Common myeloid progenitor, CD34-positive (primary cell): Measurements from ENCODE around the gene PRR29. TPM values are rescaled to one million over a fixed set of nuclear protein-coding genes. Genes with fewer than 3 reads are reported as not detected.

ENCODE experiments used
- CTCF ChIA-PET: fragments of 350-600 bp; sonication (Branson Sonifier 250); formaldehyde crosslinking; loops from one replicate; lab custom pipeline; 2021; ENCODE audit warnings: antibody characterized with exemption; lab: Charles Lee
- POLR2A ChIA-PET: fragments of 350-600 bp; sonication (Branson Sonifier 250); formaldehyde crosslinking; loops from one replicate; lab custom pipeline; 2021; ENCODE audit warnings: antibody characterized with exemption; lab: Charles Lee
- DNase-seq, 3 donors: peaks; one replicate each; pipeline versions ENCODE4 v3.0.0 to v3.0.0-alpha.2; 2013
- H3K27ac ChIP-seq, 2 experiments: 1 replicate in 1 of 2; 2 replicates in 1 of 2; pipeline ENCODE4 v1.7.0; 2013; ENCODE audit warnings: inconsistent platforms in 2 of 2, low read length in 2 of 2, mild to moderate bottlenecking in 2 of 2, low read depth in 1 of 2, moderate library complexity in 1 of 2; ENCODE audit not compliant: severe bottlenecking in 2 of 2, insufficient read depth in 1 of 2, poor library complexity in 1 of 2
- H3K27me3 ChIP-seq, 5 experiments: replicated peaks in 2 of 5; 1 replicate in 3 of 5; 2 replicates in 2 of 5; pipeline versions ENCODE4 v1.6.1 to v1.7.0; 2013; ENCODE audit warnings: low read length in 4 of 5, mild to moderate bottlenecking in 2 of 5, moderate library complexity in 2 of 5, inconsistent platforms in 1 of 5; ENCODE audit not compliant: insufficient read depth in 5 of 5, control insufficient read depth in 4 of 5
- H3K36me3 ChIP-seq, 4 experiments: 1 replicate in 2 of 4; 2 replicates in 2 of 4; pipeline versions ENCODE4 v1.6.1 to v1.7.0; 2013; ENCODE audit warnings: low read length in 3 of 4, control low read depth in 1 of 4, mild to moderate bottlenecking in 1 of 4; ENCODE audit not compliant: control insufficient read depth in 4 of 4, insufficient read depth in 4 of 4
- H3K4me1 ChIP-seq, 4 experiments: 1 replicate in 3 of 4; 2 replicates in 1 of 4; pipeline versions ENCODE4 v1.6.1 to v1.7.1; 2013; ENCODE audit warnings: low read length in 3 of 4, mild to moderate bottlenecking in 3 of 4, control low read depth in 1 of 4, inconsistent platforms in 1 of 4, moderate library complexity in 1 of 4; ENCODE audit not compliant: control insufficient read depth in 4 of 4, insufficient read depth in 4 of 4; ENCODE audit errors: control extremely low read depth in 1 of 4
- H3K4me3 ChIP-seq, 7 experiments: 1 replicate in 4 of 7; 2 replicates in 3 of 7; pipeline versions ENCODE4 v1.5.1 to v1.7.0; 2013; ENCODE audit warnings: mild to moderate bottlenecking in 7 of 7, low read length in 6 of 7, moderate library complexity in 6 of 7, inconsistent platforms in 2 of 7, low read depth in 2 of 7, control low read depth in 1 of 7; ENCODE audit not compliant: insufficient read depth in 4 of 7, control insufficient read depth in 1 of 7; ENCODE audit errors: extremely low read depth in 1 of 7
- H3K9me3 ChIP-seq, 5 experiments: 1 replicate in 4 of 5; 2 replicates in 1 of 5; pipeline versions ENCODE4 v1.6.1 to v1.7.1; 2013; ENCODE audit warnings: low read length in 4 of 5, mild to moderate bottlenecking in 2 of 5, inconsistent platforms in 1 of 5, low read depth in 1 of 5, moderate library complexity in 1 of 5; ENCODE audit not compliant: control insufficient read depth in 4 of 5, insufficient read depth in 2 of 5; ENCODE audit errors: control extremely low read depth in 1 of 5
- WGBS: methylation state at CpG from one replicate; pipeline ENCODE4 v1.1.5; 2013; ENCODE audit not compliant: insufficient coverage; 5-methylcytosine and 5-hydroxymethylcytosine counted together
- polyA plus RNA-seq: library from polyadenylated mRNA; unstranded; fragments of 120-200 nt; gene quantifications from one replicate; pipeline ENCODE4 v1.2.1, GENCODE V29; 2013

PRR29 gene
- polyA plus RNA-seq = 7.7 TPM

GRCh38 chr17:63998050-63998720 is at the start of gene PRR29:
Gene PRR29 (plus strand): TSS chr17:63998351. CDS start chr17:63998365, 14 bp downstream.
- POLR2A ChIA-PET = interaction anchor here (1.5 to 1.6 kb wide), 2 partner anchors 22 to 27 kb away, joined by 5 to 7 read pairs; partner anchors contain the start of gene ICAM2
- Histone ChIP-seq H3K27ac (no peak within 1 kb of the TSS), H3K27me3 (no peaks in the 10 kb centered on the region)

GRCh38 chr17:63948521-63948920 is 49.6 kb upstream of the PRR29 start:
- ChIA-PET CTCF (interaction anchor here (1.0 to 2.6 kb wide), 5 partner anchors 17 to 68 kb away, joined by 3 to 10 read pairs (median 3); partner anchors contain the start of gene CD79B), POLR2A (no interaction called here)
- no peak overlapping the region for H3K27ac ChIP-seq
- H3K4me1 ChIP-seq = peaks cover under 1 to 47% (median 32%) of the 10 kb centered on the region in 4 experiments
- no peak overlapping the region for H3K4me3 ChIP-seq
- WGBS = 90% methylated on average over 5 of the region's 9 CpGs
- DNase-seq = no peak
- H3K27me3 ChIP-seq = no peaks in the 10 kb centered on the region
- H3K9me3 ChIP-seq = no peaks in the 10 kb centered on the region
- H3K36me3 ChIP-seq = no peaks in the 10 kb centered on the region

More at GRCh38 chr17:63998050-63998720, at the start of gene PRR29:
- Histone ChIP-seq H3K9me3 (no peaks in the 10 kb centered on the region), H3K36me3 (peaks cover 2 to 19% (median 8%) of the 10 kb centered on the region in 4 experiments), H3K4me3 (peak within 1 kb of the TSS; percentile 54 to 90 (median 80)), H3K4me1 (peaks cover 0 to 35% (median 21%) of the 10 kb centered on the region in 4 experiments)
- CTCF ChIA-PET = interaction anchor here (2.4 to 13.9 kb wide), 3 partner anchors 19 to 48 kb away, joined by 9 to 230 read pairs (median 25); partner anchors contain the start of gene ICAM2
- peak; percentile 65 to 73 (median 71) for DNase-seq
- WGBS = under 1% methylated on average over 29 of the region's 43 CpGs

GRCh38 chr17:63949576-63950250 is 48.4 kb upstream of the PRR29 start:
- no peaks in the 10 kb centered on the region for H3K9me3 ChIP-seq
- WGBS = 88% methylated on average over 9 of the region's 18 CpGs
- no peaks in the 10 kb centered on the region for H3K27me3 ChIP-seq
- H3K27ac ChIP-seq = no peak overlapping the region
- ChIA-PET POLR2A (no interaction called here), CTCF (interaction anchor here (0.7 to 2.9 kb wide), 15 partner anchors 10 to 67 kb away, joined by 3 to 10 read pairs (median 3); partner anchors contain the start of genes CD79B and PRR29)
- no peak overlapping the region for H3K4me3 ChIP-seq
- no peaks in the 10 kb centered on the region for H3K36me3 ChIP-seq
- peaks cover 3 to 59% (median 44%) of the 10 kb centered on the region in 4 experiments for H3K4me1 ChIP-seq
- DNase-seq = no peak

DNA sequence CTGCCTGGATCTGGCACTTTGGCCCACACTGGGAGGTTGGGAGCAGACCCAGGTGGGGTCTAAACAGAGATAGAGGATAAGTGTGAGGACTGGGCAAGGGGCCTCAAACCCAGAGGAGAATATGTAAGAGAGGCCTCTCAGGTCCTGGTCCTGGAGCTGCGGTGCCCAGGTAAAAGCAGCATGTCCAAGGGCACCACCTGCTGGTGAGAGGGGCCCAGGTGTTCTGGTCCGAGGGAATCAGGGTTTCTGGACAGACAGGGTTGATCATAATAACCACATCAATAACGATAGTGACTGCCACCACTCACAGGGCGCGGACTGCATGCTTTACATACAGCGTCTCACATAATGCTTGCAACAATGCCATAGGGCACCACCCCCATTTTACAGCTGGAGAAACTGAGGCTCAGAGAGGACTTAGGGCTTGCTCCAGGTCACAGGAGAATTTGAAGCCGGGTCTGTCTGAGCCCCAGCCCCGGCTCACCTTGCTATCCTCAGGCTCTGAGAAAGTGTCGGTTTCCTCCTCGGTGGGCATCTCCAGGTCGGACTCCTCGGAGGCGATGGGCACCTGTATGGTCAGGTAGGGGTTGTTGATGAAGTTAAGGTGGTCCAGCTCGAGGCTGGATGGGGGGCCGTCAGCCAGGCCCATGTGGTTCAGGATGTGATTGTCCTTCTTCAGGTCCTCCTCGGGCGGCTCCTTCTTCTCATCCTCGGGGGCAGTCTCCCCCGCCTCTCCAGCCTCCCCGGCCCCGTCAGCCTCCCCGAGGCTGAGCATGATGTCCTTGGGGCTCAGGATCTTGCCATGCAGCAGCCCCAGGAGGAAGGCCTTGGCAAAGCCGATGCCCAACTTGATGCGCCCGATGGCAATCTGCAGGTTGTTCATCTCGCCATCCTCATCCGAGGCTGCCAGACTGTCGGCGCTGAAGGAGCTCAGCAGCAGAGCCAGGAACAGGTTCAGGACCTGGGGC is 46.9 kb upstream of the PRR29 start:
- Histone ChIP-seq H3K4me3 (no peak overlapping the region), H3K4me1 (peaks cover 3 to 62% (median 41%) of the 10 kb centered on the region in 4 experiments), H3K27me3 (no peaks in the 10 kb centered on the region), H3K36me3 (no peaks in the 10 kb centered on the region), H3K27ac (no peak overlapping the region), H3K9me3 (no peaks in the 10 kb centered on the region)
- DNase-seq = no peak
- POLR2A ChIA-PET = no interaction called here
- CTCF ChIA-PET = interaction anchor here (0.6 to 3.8 kb wide), 16 partner anchors 11 to 163 kb away, joined by 3 to 14 read pairs (median 4); partner anchors contain the start of genes CD79B, GH1, ICAM2 and PRR29
- 98% methylated on average over 15 of the region's 29 CpGs for WGBS

DNA sequence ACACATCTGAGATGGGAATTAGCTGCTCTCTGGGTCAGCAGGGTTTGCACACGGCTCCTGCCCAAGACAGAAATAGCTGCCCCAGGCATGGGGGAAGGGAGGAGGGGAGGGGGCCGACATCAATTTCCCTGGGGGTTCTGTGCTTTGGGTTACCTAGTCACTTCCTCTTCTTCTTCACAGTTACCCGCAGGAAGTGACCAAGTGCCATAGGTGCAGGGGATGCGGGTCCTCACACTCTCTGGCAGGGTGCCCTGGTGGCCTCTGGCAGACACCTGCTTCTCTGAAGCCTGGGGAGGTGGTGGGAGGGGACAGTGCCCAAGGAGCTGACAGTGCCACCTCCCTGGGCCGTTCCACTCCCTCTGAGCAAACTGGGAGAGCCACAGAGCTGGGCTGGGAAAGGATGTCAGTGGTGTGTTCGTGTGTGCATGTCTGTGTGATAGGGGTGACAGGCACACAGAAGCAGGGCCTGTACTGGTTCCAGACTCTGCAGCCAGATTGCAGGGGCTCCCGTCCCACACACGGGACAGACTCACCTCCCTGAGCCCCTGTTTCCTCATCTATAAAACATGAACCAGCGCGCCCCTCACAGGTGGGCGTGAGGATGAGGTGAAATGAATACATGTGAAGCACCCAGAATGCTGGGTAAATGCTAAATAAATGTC is 43.6 kb upstream of the PRR29 start:
- CTCF ChIA-PET = interaction anchor here (0.8 to 3.1 kb wide), 13 partner anchors 8 to 74 kb away, joined by 3 to 14 read pairs (median 3); partner anchors contain the start of genes CD79B and ICAM2
- peak overlapping the region in 1 of 2 experiments; percentile 60 for H3K27ac ChIP-seq
- H3K4me1 ChIP-seq = peaks cover 3 to 40% (median 29%) of the 10 kb centered on the region in 4 experiments
- peak; percentile 67 to 94 (median 90) for DNase-seq
- no peaks in the 10 kb centered on the region for H3K9me3 ChIP-seq
- WGBS = 37% methylated on average over 7 of the region's 11 CpGs
- H3K27me3 ChIP-seq = no peaks in the 10 kb centered on the region
- H3K4me3 ChIP-seq = peak overlapping the region in 2 of 7 experiments; percentile 19 to 38
- H3K36me3 ChIP-seq = no peaks in the 10 kb centered on the region
- POLR2A ChIA-PET = interaction anchor here (0.6 to 1.0 kb wide), 4 partner anchors 19 to 131 kb away, joined by 3 to 4 read pairs (median 3); no protein-coding TSS in a partner anchor

DNA sequence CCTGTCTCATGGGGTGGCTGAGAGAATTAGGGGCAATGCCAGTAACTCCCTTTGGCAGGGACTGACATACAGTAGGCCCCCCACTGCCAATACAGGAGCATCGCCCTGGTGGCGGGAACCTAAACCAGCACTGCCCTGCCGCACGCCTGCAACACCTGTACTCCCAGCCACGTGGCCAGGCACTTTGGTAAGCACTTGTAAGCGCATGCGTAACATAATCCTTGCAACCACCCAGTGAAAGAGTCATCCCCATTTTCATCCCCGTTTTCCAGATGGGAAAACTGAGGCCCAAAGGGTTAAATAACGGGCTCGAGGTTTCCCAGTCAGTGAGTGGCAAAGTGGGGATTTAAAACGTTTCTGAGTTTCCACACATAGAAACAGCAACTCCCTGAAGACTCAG is 42.9 kb upstream of the PRR29 start:
- Histone ChIP-seq H3K36me3 (no peaks in the 10 kb centered on the region), H3K9me3 (no peaks in the 10 kb centered on the region), H3K4me1 (peaks cover 3 to 38% (median 30%) of the 10 kb centered on the region in 4 experiments), H3K4me3 (no peak overlapping the region), H3K27ac (no peak overlapping the region), H3K27me3 (no peaks in the 10 kb centered on the region)
- DNase-seq = no peak
- WGBS = 89% methylated on average over 8 of the region's 11 CpGs
- ChIA-PET CTCF (interaction anchor here (0.8 to 3.1 kb wide), 7 partner anchors 9 to 71 kb away, joined by 3 to 13 read pairs (median 3); no protein-coding TSS in a partner anchor), POLR2A (interaction anchor here (1.0 kb wide), 1 partner anchor 61 kb away, joined by 3 read pairs; no protein-coding TSS in a partner anchor)
